Thyroid gland (tissue), 4 donors: ENCODE data around the gene GLIPR1.

Experiments
- CTCF ChIP-seq, 6 experiments: fragments of 200-600 bp in 3 of 6; fragments of 450-650 bp in 3 of 6; sonication (generic) in 3 of 6; IDR thresholded peaks; one replicate each; pipeline ENCODE4 v1.5.1; 2016 to 2019; ENCODE audit warnings: antibody characterized with exemption in 6 of 6, mild to moderate bottlenecking in 2 of 6, inconsistent platforms in 1 of 6, moderate library complexity in 1 of 6
- POLR2A ChIP-seq, 2 donors: fragments of 450-650 bp; IDR thresholded peaks; one replicate each; pipeline ENCODE4 v1.6.1; 2017; ENCODE audit warnings: antibody characterized with exemption in 2 of 2, mild to moderate bottlenecking in 2 of 2, moderate library complexity in 1 of 2

- TF ChIP-seq CTCF (IDR thresholded peaks at IDR 0.05), result no peak
- TF ChIP-seq POLR2A (IDR thresholded peaks at IDR 0.05), result no peak
Measured at GRCh38 chr12:75460204-75460603, 20.4 kb upstream of the GLIPR1 start.
